Measurements from ENCODE around the gene TMSB10.
"Not testable (repeated sequence)": the region's sequence is repeated elsewhere in the genome, so short reads cannot be mapped to it uniquely, and the experiment has no call there.

Gene TMSB10

GRCh38 chr2:84905181-84906107 lies at the start of gene TMSB10:
TMSB10 (plus strand) TSS chr2:84905656.
- peak; percentile 90 to 94 for DNase-seq

GRCh38 chr2:84855731-84856130 lies 49.7 kb upstream of the TMSB10 start:
- DNase-seq, result peak; percentile 17 to 39

- peak; percentile 47 to 50 for DNase-seq
These were observed 48.7 kb upstream of the TMSB10 start for GRCh38 chr2:84856787-84857186.

GRCh38 chr2:84857566-84857965 lies 47.9 kb upstream of the TMSB10 start:
- no peak for DNase-seq

GRCh38 chr2:84858123-84858522 lies 47.3 kb upstream of the TMSB10 start:
- DNase-seq, result no peak

- DNase-seq, result no peak
These were observed 46.5 kb upstream of the TMSB10 start for GRCh38 chr2:84858937-84859336.

GRCh38 chr2:84861539-84861938 lies 43.9 kb upstream of the TMSB10 start:
- no peak for DNase-seq

- DNase-seq, result no peak
These were observed 43.5 kb upstream of the TMSB10 start for GRCh38 chr2:84862006-84862405.

GRCh38 chr2:84865181-84865783 lies 40.2 kb upstream of the TMSB10 start:
- DNase-seq, result peak in 1 of 2 donors; percentile 71

- DNase-seq, result no peak
These were observed 39.3 kb upstream of the TMSB10 start for GRCh38 chr2:84866122-84866521.

- not testable (repeated sequence) for DNase-seq
These were observed 37.1 kb upstream of the TMSB10 start for GRCh38 chr2:84868327-84868726.

GRCh38 chr2:84870306-84870705 lies 35.1 kb upstream of the TMSB10 start:
- DNase-seq, result no peak

GRCh38 chr2:84872691-84873090 lies 32.8 kb upstream of the TMSB10 start:
- DNase-seq, result not testable (repeated sequence)

GRCh38 chr2:84873350-84873749 lies 32.1 kb upstream of the TMSB10 start:
- no peak for DNase-seq

GRCh38 chr2:84874381-84875212 lies 30.9 kb upstream of the TMSB10 start:
- DNase-seq, result peak; percentile 26 to 50

GRCh38 chr2:84875213-84875560 lies 30.3 kb upstream of the TMSB10 start:
- DNase-seq, result no peak

GRCh38 chr2:84875619-84876018 lies 29.8 kb upstream of the TMSB10 start:
- DNase-seq, result not testable (repeated sequence)

GRCh38 chr2:84876369-84876768 lies 29.1 kb upstream of the TMSB10 start:
- DNase-seq, result no peak

GRCh38 chr2:84878459-84878858 lies 27.0 kb upstream of the TMSB10 start:
- DNase-seq, result no peak

- no peak for DNase-seq
These were observed 26.4 kb upstream of the TMSB10 start for GRCh38 chr2:84878896-84879583.

- DNase-seq, result peak in 1 of 2 donors; percentile 27
These were observed 25.7 kb upstream of the TMSB10 start for GRCh38 chr2:84879584-84880394.

- DNase-seq, result no peak
These were observed 25.1 kb upstream of the TMSB10 start for GRCh38 chr2:84880395-84880644.
